Epidermal melanocyte (primary cell): ENCODE data around the gene CD33.
"Not testable (repeated sequence)": the region's sequence is repeated elsewhere in the genome, so short reads cannot be mapped to it uniquely, and the experiment has no call there.

Experiments used
- DNase-seq: peaks from one replicate; pipeline ENCODE4 v3.0.0; 2011; ENCODE audit warnings: low spot score; ENCODE audit not compliant: insufficient read length

Gene CD33

GRCh38 chr19:51224898-51225393 is at the start of gene CD33:
Gene CD33, plus strand, starts transcription at chr19:51225080. Its CDS starts 39 bp downstream, at chr19:51225119.
- DNase-seq: not testable (repeated sequence)

GRCh38 chr19:51179256-51179655 is 45.6 kb upstream of the CD33 start:
- no peak for DNase-seq

- no peak for DNase-seq
Observed at GRCh38 chr19:51181377-51181912, 43.4 kb upstream of the CD33 start.

- DNase-seq: no peak
Observed at GRCh38 chr19:51181913-51182419, 42.9 kb upstream of the CD33 start.

GRCh38 chr19:51183629-51184028 is 41.3 kb upstream of the CD33 start:
- DNase-seq: no peak

- no peak for DNase-seq
Observed at GRCh38 chr19:51185069-51185867, 39.6 kb upstream of the CD33 start.

- DNase-seq: no peak
Observed at GRCh38 chr19:51185868-51186215, 39.0 kb upstream of the CD33 start.

- DNase-seq: no peak
Observed at GRCh38 chr19:51186323-51186722, 38.6 kb upstream of the CD33 start.

- no peak for DNase-seq
Observed at GRCh38 chr19:51187395-51188226, 37.3 kb upstream of the CD33 start.

- DNase-seq: no peak
Observed at GRCh38 chr19:51188227-51188559, 36.7 kb upstream of the CD33 start.

- DNase-seq: no peak
Observed at GRCh38 chr19:51192689-51193088, 32.2 kb upstream of the CD33 start.

- DNase-seq: no peak
Observed at GRCh38 chr19:51194527-51195315, 30.2 kb upstream of the CD33 start.

GRCh38 chr19:51195316-51195586 is 29.6 kb upstream of the CD33 start:
- DNase-seq: no peak

GRCh38 chr19:51195616-51196015 is 29.3 kb upstream of the CD33 start:
- no peak for DNase-seq

GRCh38 chr19:51196181-51196580 is 28.7 kb upstream of the CD33 start:
- no peak for DNase-seq

- no peak for DNase-seq
Observed at GRCh38 chr19:51198641-51199040, 26.2 kb upstream of the CD33 start.

GRCh38 chr19:51200071-51200666 is 24.7 kb upstream of the CD33 start:
- DNase-seq: no peak

GRCh38 chr19:51201712-51202111 is 23.2 kb upstream of the CD33 start:
- no peak for DNase-seq

GRCh38 chr19:51203916-51204315 is 21.0 kb upstream of the CD33 start:
- no peak for DNase-seq

GRCh38 chr19:51204321-51204720 is 20.6 kb upstream of the CD33 start:
- DNase-seq: no peak

GRCh38 chr19:51207747-51208146 is 17.1 kb upstream of the CD33 start:
- no peak for DNase-seq
